K562 (cell line): Measurements from ENCODE around the gene TMTC3. TPM values are rescaled to one million over a fixed set of nuclear protein-coding genes. Genes with fewer than 3 reads are reported as not detected.

Source experiments
- BMI1 ChIP-seq: fragments of 150-350 bp; IDR thresholded peaks from 2 replicates; pipeline ENCODE4 v1.6.1; 2014; ENCODE audit warnings: low read length
- C11orf30 ChIP-seq: fragments of 450-650 bp; IDR thresholded peaks from 2 replicates; pipeline ENCODE4 v1.6.1; 2016; ENCODE audit warnings: low read depth, mild to moderate bottlenecking
- EHMT2 ChIP-seq: fragments of 450-650 bp; IDR thresholded peaks from 2 replicates; pipeline ENCODE4 v1.6.1; 2018; ENCODE audit warnings: antibody characterized with exemption
- FOXJ3 ChIP-seq: sonication (generic); formaldehyde crosslinking; IDR thresholded peaks from 2 replicates; pipeline ENCODE4 v1.4.0; 2020; ENCODE audit warnings: mild to moderate bottlenecking, missing genetic modification reagents
- GTF2F1 ChIP-seq: IDR thresholded peaks from 2 replicates; pipeline ENCODE4 v1.6.1; 2011; ENCODE audit warnings: low read depth, low read length, improper control_type of control experiment
- KDM5B ChIP-seq: fragments of 200-600 bp; sonication (generic); IDR thresholded peaks from 2 replicates; pipeline ENCODE4 v1.6.1; 2012; ENCODE audit warnings: low read depth, mild to moderate bottlenecking, moderate library complexity, low read length, control low read depth, inconsistent platforms; ENCODE audit not compliant: insufficient replicate concordance
- MAFF ChIP-seq: IDR thresholded peaks from 2 replicates; pipeline ENCODE4 v1.6.1; 2012; ENCODE audit warnings: low read length, improper control_type of control experiment
- NFE2 ChIP-seq: IDR thresholded peaks from 2 replicates; pipeline ENCODE4 v1.6.1; 2014; ENCODE audit warnings: antibody characterized with exemption, low read depth
- NFE2L1 ChIP-seq: fragments of 450-650 bp; IDR thresholded peaks from 2 replicates; pipeline ENCODE4 v1.6.1; 2016; ENCODE audit warnings: missing genetic modification characterization, low read depth, mild to moderate bottlenecking, missing compliant biosample characterization, moderate library complexity, borderline replicate concordance
- PHB2 ChIP-seq: fragments of 450-650 bp; IDR thresholded peaks from 2 replicates; pipeline ENCODE4 v1.6.1; 2017; ENCODE audit warnings: low read depth
- RBM17 ChIP-seq: fragments of 200-400 bp; formaldehyde crosslinking; IDR thresholded peaks from 2 replicates; pipeline ENCODE4 v1.6.1; 2017; ENCODE audit warnings: low read depth, mild to moderate bottlenecking, low read length, borderline replicate concordance
- SMARCA4 ChIP-seq: fragments of 450-650 bp; IDR thresholded peaks from 2 replicates; pipeline ENCODE4 v1.6.1; 2016
- SNIP1 ChIP-seq: fragments of 450-650 bp; IDR thresholded peaks from 2 replicates; pipeline ENCODE4 v1.7.1; 2017; ENCODE audit warnings: low read depth, mild to moderate bottlenecking
- SRSF7 ChIP-seq: fragments of 200-400 bp; formaldehyde crosslinking; optimal IDR thresholded peaks from 2 replicates; pipeline ENCODE3; 2017; ENCODE audit warnings: mild to moderate bottlenecking, low read depth, low read length
- ZEB2 ChIP-seq: fragments of 450-650 bp; IDR thresholded peaks from 2 replicates; pipeline ENCODE4 v1.6.1; 2016
- ZNF316 ChIP-seq: fragments of 450-650 bp; IDR thresholded peaks from 2 replicates; pipeline ENCODE4 v1.6.1; 2016
- ZNF583 ChIP-seq: fragments of 250-450 bp; sonication (Bioruptor Pico); IDR thresholded peaks from 2 replicates; pipeline ENCODE4 v1.4.0; 2020
- ZNF589 ChIP-seq: fragments of 200-800 bp; sonication (Bioruptor generic); IDR thresholded peaks from 2 replicates; pipeline ENCODE4 v1.6.1; 2016; ENCODE audit warnings: low read depth, missing genetic modification characterization, missing compliant biosample characterization
- polyA plus RNA-seq, 8 experiments: library from polyadenylated mRNA; depleted of rRNA in 4 of 8; stranded (reverse) in 5 of 8; unstranded in 3 of 8; fragments of >200 nt; fragmentation: Nextera tagmentation in 2 of 8; fragmentation: Illumina TruSeq in 1 of 8; extraction: Ambion mirVana in 2 of 8; extraction: Trizol in 1 of 8; gene quantifications; 2 replicates each; pipeline versions ENCODE4 v1.2.1 to v1.2.3, GENCODE V29; 2011 to 2014; ENCODE audit warnings: inconsistent platforms in 1 of 8, missing spikeins in 1 of 8
- total RNA-seq, 7 experiments: library from RNA; depleted of rRNA in 6 of 7; stranded (reverse); fragments of >200 nt in 6 of 7; fragmentation: Illumina TruSeq in 2 of 7; extraction: Trizol in 2 of 7; gene quantifications; 2 replicates each; pipeline versions ENCODE4 v1.2.1 to v1.2.3, GENCODE V29; 2011 to 2021; ENCODE audit warnings: low replicate concordance in 1 of 7

TMTC3 gene
- total and polyA plus RNA-seq, 9 of the 15 experiments (the other 6 are each of a cell fraction or from before 2014, with no cell fraction given), result 1.9 to 9.8 (median 4.7) TPM

DNA sequence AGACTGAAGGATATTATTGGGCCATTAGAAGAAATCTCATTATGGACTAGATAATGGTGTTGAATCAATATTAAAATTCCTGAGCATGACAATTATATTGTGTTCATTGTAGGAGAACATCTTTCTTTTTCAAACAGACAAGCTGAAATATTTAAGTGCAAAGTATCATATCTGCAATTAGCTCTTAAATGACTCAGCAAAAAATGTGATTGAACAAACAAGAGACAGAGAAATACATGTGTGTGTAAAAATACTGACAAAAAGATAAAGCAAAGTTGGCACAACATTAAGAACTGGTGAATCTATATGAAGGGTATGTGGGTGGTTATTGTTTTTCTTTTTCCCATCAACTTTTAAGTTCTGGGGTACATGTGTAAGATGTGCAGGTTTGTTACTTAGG lies 9.7 kb upstream of the TMTC3 start (continued):
- TF ChIP-seq NFE2L1 (tag) (peak; percentile 87), BMI1 (no peak), KDM5B (no peak), FOXJ3 (no peak), ZEB2 (no peak), MAFF (peak; percentile 91), ZNF316 (peak; percentile 96), SNIP1 (no peak), ZNF583 (CRISPR knock-in tag) (no peak), GTF2F1 (no peak), RBM17 (no peak), EHMT2 (no peak), NFE2 (peak; percentile 82), PHB2 (no peak), SRSF7 (no peak), C11orf30 (peak; percentile 82), ZNF589 (CRISPR knock-in tag) (no peak), SMARCA4 (0 out of 2 replicates have a peak, but pooled peaks have one; percentile 12)
